CD4-positive, alpha-beta T cell treated with Interleukin-15 for 1 hour (primary cell): Measurements from ENCODE around the gene MRPL10.
A peak's percentile ranks its signal among the peaks of the same experiment; 100 is the strongest.

Experiments
- DNase-seq: peaks from one replicate; pipeline ENCODE4 v3.0.0-alpha.2; 2020

MRPL10 gene

GRCh38 chr17:47839071-47839470 lies 7.7 kb upstream of the MRPL10 start:
- DNase-seq = no peak

- DNase-seq = no peak
These were observed 7.3 kb upstream of the MRPL10 start for GRCh38 chr17:47838636-47839035.

GRCh38 chr17:47837401-47838039 lies 6.2 kb upstream of the MRPL10 start:
- DNase-seq = no peak

- no peak for DNase-seq
These were observed 5.3 kb upstream of the MRPL10 start for GRCh38 chr17:47836601-47837000.

GRCh38 chr17:47834756-47835155 lies 3.4 kb upstream of the MRPL10 start:
- no peak for DNase-seq

GRCh38 chr17:47831934-47832327 lies 590 bp upstream of the MRPL10 start:
- DNase-seq = peak; percentile 29

- DNase-seq = no peak
These were observed 842 bp downstream of the MRPL10 start for GRCh38 chr17:47830396-47831002.

GRCh38 chr17:47829870-47830269 lies 1.5 kb downstream of the MRPL10 start:
- peak; percentile 85 for DNase-seq

- no peak for DNase-seq
These were observed 7.8 kb downstream of the MRPL10 start for GRCh38 chr17:47823519-47823918.

- no peak for DNase-seq
These were observed 8.6 kb downstream of the MRPL10 start for GRCh38 chr17:47822785-47823184.

GRCh38 chr17:47821424-47822391 lies 9.6 kb downstream of the MRPL10 start, which contains the start of gene OSBPL7:
TSS of gene OSBPL7 (minus strand) at chr17:47821794. CDS start at chr17:47820278, 1,516 bp downstream.
- DNase-seq = peak; percentile 87

- no peak for DNase-seq
These were observed 10.3 kb downstream of the MRPL10 start for GRCh38 chr17:47821031-47821423.

- DNase-seq = no peak
These were observed 11.1 kb downstream of the MRPL10 start for GRCh38 chr17:47820033-47820789.

- DNase-seq = no peak
These were observed 11.9 kb downstream of the MRPL10 start for GRCh38 chr17:47819475-47819874.

- no peak for DNase-seq
These were observed 13.2 kb downstream of the MRPL10 start for GRCh38 chr17:47818002-47818695.

GRCh38 chr17:47816947-47817346 lies 14.4 kb downstream of the MRPL10 start:
- DNase-seq = no peak

- no peak for DNase-seq
These were observed 15.1 kb downstream of the MRPL10 start for GRCh38 chr17:47816111-47816735.

- DNase-seq = no peak
These were observed 16.0 kb downstream of the MRPL10 start for GRCh38 chr17:47815106-47815918.

GRCh38 chr17:47813512-47814031 lies 17.8 kb downstream of the MRPL10 start:
- DNase-seq = no peak

- DNase-seq = no peak
These were observed 18.3 kb downstream of the MRPL10 start for GRCh38 chr17:47813077-47813476.
